GM18909 (cell line): ENCODE data around the gene ARID2.

Experiments used
- ATAC-seq: cut with Tn5 transposase; IDR thresholded peaks from one replicate; pipeline ENCODE4 v1.9.1; 2021; ENCODE audit warnings: mild to moderate bottlenecking; ENCODE audit not compliant: unreplicated experiment, poor library complexity

Gene ARID2

GRCh38 chr12:45756666-45757065 lies 27.2 kb downstream of the ARID2 start:
- ATAC-seq = no peak

- no peak for ATAC-seq
Observed at GRCh38 chr12:45757172-45757571, 27.7 kb downstream of the ARID2 start.

- ATAC-seq = no peak
Observed at GRCh38 chr12:45760333-45760732, 30.8 kb downstream of the ARID2 start.

- ATAC-seq = no peak
Observed at GRCh38 chr12:45762185-45763110, 32.9 kb downstream of the ARID2 start.

GRCh38 chr12:45763381-45763780 lies 33.9 kb downstream of the ARID2 start:
- ATAC-seq = no peak

- ATAC-seq = no peak
Observed at GRCh38 chr12:45768194-45768593, 38.7 kb downstream of the ARID2 start.

GRCh38 chr12:45773747-45774146 lies 44.2 kb downstream of the ARID2 start:
- ATAC-seq = no peak

- ATAC-seq = no peak
Observed at GRCh38 chr12:45774508-45775162, 45.1 kb downstream of the ARID2 start.

GRCh38 chr12:45775465-45775864 lies 46.0 kb downstream of the ARID2 start:
- ATAC-seq = no peak

GRCh38 chr12:45775964-45776363 lies 46.5 kb downstream of the ARID2 start:
- no peak for ATAC-seq

- ATAC-seq = no peak
Observed at GRCh38 chr12:45779936-45780335, 50.4 kb downstream of the ARID2 start.

GRCh38 chr12:45781080-45781479 lies 51.6 kb downstream of the ARID2 start:
- ATAC-seq = no peak

- no peak for ATAC-seq
Observed at GRCh38 chr12:45785315-45785714, 55.8 kb downstream of the ARID2 start.

GRCh38 chr12:45789025-45789424 lies 59.5 kb downstream of the ARID2 start:
- ATAC-seq = no peak

GRCh38 chr12:45794422-45794821 lies 64.9 kb downstream of the ARID2 start:
- no peak for ATAC-seq

- ATAC-seq = no peak
Observed at GRCh38 chr12:45801625-45802024, 72.1 kb downstream of the ARID2 start.

- no peak for ATAC-seq
Observed at GRCh38 chr12:45803111-45803510, 73.6 kb downstream of the ARID2 start.

GRCh38 chr12:45816652-45817051 lies 87.1 kb downstream of the ARID2 start:
- no peak for ATAC-seq

GRCh38 chr12:45827974-45828373 lies 98.5 kb downstream of the ARID2 start:
- no peak for ATAC-seq

GRCh38 chr12:45828402-45828801 lies 98.9 kb downstream of the ARID2 start:
- no peak for ATAC-seq

GRCh38 chr12:45831590-45831989 lies 102.1 kb downstream of the ARID2 start:
- ATAC-seq = no peak

- ATAC-seq = no peak
Observed at GRCh38 chr12:45833401-45833800, 103.9 kb downstream of the ARID2 start.
